Lower leg skin (tissue), 3 donors: ENCODE results near the gene NTRK2.

Experiments
- POLR2A ChIP-seq, 2 donors: fragments of 450-650 bp; IDR thresholded peaks; one replicate each; pipeline ENCODE4 v1.6.1; 2016 to 2017; ENCODE audit warnings: antibody characterized with exemption in 2 of 2, mild to moderate bottlenecking in 1 of 2, moderate library complexity in 1 of 2
- TF ChIP-seq, protein P1 (sequence below), 3 donors: fragments of 450-650 bp; IDR thresholded peaks; one replicate each; pipeline ENCODE4 v1.5.1; 2016; ENCODE audit warnings: antibody characterized with exemption in 3 of 3, mild to moderate bottlenecking in 3 of 3, moderate library complexity in 2 of 3

DNA sequence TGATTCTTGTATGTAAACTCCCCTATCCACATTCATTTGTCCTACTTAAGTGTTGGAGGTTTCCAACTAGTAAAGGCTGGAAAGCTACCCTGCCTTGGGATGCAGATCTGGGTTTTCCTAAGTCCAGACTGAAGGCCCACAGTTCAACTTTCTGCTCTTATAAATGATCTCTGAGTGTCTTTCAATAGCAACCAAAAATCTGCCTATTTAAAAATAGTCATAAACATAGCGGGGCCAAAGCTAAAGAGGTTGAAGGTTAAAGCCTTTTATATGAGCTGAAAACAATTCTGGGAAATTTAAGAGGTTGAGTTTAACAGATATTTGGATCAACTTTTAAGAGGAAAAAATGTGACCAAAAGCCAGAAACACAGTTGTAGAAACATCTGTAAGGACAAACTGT lies 87.2 kb downstream of the NTRK2 start:
- TF ChIP-seq, protein P1, sequence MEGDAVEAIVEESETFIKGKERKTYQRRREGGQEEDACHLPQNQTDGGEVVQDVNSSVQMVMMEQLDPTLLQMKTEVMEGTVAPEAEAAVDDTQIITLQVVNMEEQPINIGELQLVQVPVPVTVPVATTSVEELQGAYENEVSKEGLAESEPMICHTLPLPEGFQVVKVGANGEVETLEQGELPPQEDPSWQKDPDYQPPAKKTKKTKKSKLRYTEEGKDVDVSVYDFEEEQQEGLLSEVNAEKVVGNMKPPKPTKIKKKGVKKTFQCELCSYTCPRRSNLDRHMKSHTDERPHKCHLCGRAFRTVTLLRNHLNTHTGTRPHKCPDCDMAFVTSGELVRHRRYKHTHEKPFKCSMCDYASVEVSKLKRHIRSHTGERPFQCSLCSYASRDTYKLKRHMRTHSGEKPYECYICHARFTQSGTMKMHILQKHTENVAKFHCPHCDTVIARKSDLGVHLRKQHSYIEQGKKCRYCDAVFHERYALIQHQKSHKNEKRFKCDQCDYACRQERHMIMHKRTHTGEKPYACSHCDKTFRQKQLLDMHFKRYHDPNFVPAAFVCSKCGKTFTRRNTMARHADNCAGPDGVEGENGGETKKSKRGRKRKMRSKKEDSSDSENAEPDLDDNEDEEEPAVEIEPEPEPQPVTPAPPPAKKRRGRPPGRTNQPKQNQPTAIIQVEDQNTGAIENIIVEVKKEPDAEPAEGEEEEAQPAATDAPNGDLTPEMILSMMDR (IDR thresholded peaks at IDR 0.05) = no peak
- no peak for TF ChIP-seq POLR2A (IDR thresholded peaks at IDR 0.05)
